SK-N-MC (cell line): ENCODE data around the gene CCL3.

Experiments used
- EZH2 ChIP-seq: fragments of 200-600 bp; sonication (generic); IDR thresholded peaks from one replicate; pipeline ENCODE4 v1.6.1; 2017; ENCODE audit warnings: antibody characterized with exemption
- POLR2AphosphoS5 ChIP-seq: IDR thresholded peaks from 2 replicates; pipeline ENCODE4 v1.6.1; 2012; ENCODE audit warnings: mild to moderate bottlenecking, low read depth, low read length, borderline replicate concordance

GRCh38 chr17:36070427-36070826 is 19.5 kb downstream of the CCL3 start:
- TF ChIP-seq POLR2AphosphoS5: no peak
- no peak for TF ChIP-seq EZH2
